Retina (tissue), 1 donor: ENCODE results near the gene HEPHL1.

Experiments used
- DNase-seq: peaks from one replicate; pipeline ENCODE4 v3.0.0-alpha.2; 2016

HEPHL1 gene

GRCh38 chr11:94025690-94026394, 4.7 kb downstream of the HEPHL1 start:
- DNase-seq, result no peak

GRCh38 chr11:94027210-94027609, 6.1 kb downstream of the HEPHL1 start:
- DNase-seq, result no peak

- no peak for DNase-seq
Measured at GRCh38 chr11:94028436-94028835, 7.3 kb downstream of the HEPHL1 start.

- no peak for DNase-seq
Measured at GRCh38 chr11:94030059-94030458, 8.9 kb downstream of the HEPHL1 start.

GRCh38 chr11:94031625-94032024, 10.5 kb downstream of the HEPHL1 start:
- DNase-seq, result no peak

- no peak for DNase-seq
Measured at GRCh38 chr11:94032066-94032465, 10.9 kb downstream of the HEPHL1 start.

- DNase-seq, result no peak
Measured at GRCh38 chr11:94032725-94033124, 11.6 kb downstream of the HEPHL1 start.

GRCh38 chr11:94034207-94034606, 13.1 kb downstream of the HEPHL1 start:
- no peak for DNase-seq

GRCh38 chr11:94036096-94036495, 14.9 kb downstream of the HEPHL1 start:
- no peak for DNase-seq

- no peak for DNase-seq
Measured at GRCh38 chr11:94043241-94043640, 22.1 kb downstream of the HEPHL1 start.

GRCh38 chr11:94046796-94047195, 25.6 kb downstream of the HEPHL1 start:
- DNase-seq, result no peak

GRCh38 chr11:94048032-94048709, 27.0 kb downstream of the HEPHL1 start:
- DNase-seq, result no peak

- no peak for DNase-seq
Measured at GRCh38 chr11:94049351-94049750, 28.2 kb downstream of the HEPHL1 start.

GRCh38 chr11:94058630-94059029, 37.5 kb downstream of the HEPHL1 start:
- no peak for DNase-seq

- no peak for DNase-seq
Measured at GRCh38 chr11:94059065-94059464, 37.9 kb downstream of the HEPHL1 start.

GRCh38 chr11:94060401-94060800, 39.2 kb downstream of the HEPHL1 start:
- no peak for DNase-seq

- DNase-seq, result no peak
Measured at GRCh38 chr11:94062360-94062759, 41.2 kb downstream of the HEPHL1 start.

- no peak for DNase-seq
Measured at GRCh38 chr11:94066901-94067429, 45.8 kb downstream of the HEPHL1 start.

- DNase-seq, result no peak
Measured at GRCh38 chr11:94068764-94069163, 47.6 kb downstream of the HEPHL1 start.

GRCh38 chr11:94077552-94078293, 56.6 kb downstream of the HEPHL1 start:
- no peak for DNase-seq

- no peak for DNase-seq
Measured at GRCh38 chr11:94084164-94084563, 63.0 kb downstream of the HEPHL1 start.

GRCh38 chr11:94088906-94089305, 67.8 kb downstream of the HEPHL1 start:
- DNase-seq, result no peak

- no peak for DNase-seq
Measured at GRCh38 chr11:94089341-94089740, 68.2 kb downstream of the HEPHL1 start.

GRCh38 chr11:94090401-94090800, 69.2 kb downstream of the HEPHL1 start:
- no peak for DNase-seq
